ENCODE measurements around the gene WBP2. TPM values are rescaled to one million over a fixed set of nuclear protein-coding genes. Genes with fewer than 3 reads are reported as not detected.

Gene WBP2
- total and polyA plus RNA-seq, 10 of the 15 experiments (the other 5 are each of a cell fraction or from before 2014, with no cell fraction given) = 1.5 to 57.3 (median 27.5) TPM

- TF ChIP-seq NKRF (conservative IDR thresholded peaks at IDR 0.05) (no peak), KLF5 (IDR thresholded peaks at IDR 0.05; ENCODE audit: partially characterized antibody) (no peak), DPF2 (IDR thresholded peaks at IDR 0.05) (0 out of 2 replicates have a peak, but pooled peaks have one; percentile 25), BACH1 (IDR thresholded peaks at IDR 0.05; ENCODE audit: borderline replicate concordance) (peak; percentile 11; the same call in 1 of the 2 replicates), SUZ12 (IDR thresholded peaks at IDR 0.05; ENCODE audit: unreplicated experiment) (no peak), ELK1 (IDR thresholded peaks at IDR 0.05; ENCODE audit: low read depth, low read length) (no peak), MXI1 (IDR thresholded peaks at IDR 0.05; ENCODE audit: low read depth, low read length) (0 out of 2 replicates have a peak, but pooled peaks have one; percentile 14), MAX (IDR thresholded peaks at IDR 0.05; ENCODE audit: low read depth, low read length) (no peak), POLR2AphosphoS2 (IDR thresholded peaks at IDR 0.05; ENCODE audit: low read depth, low read length) (no peak), TCF7 (IDR thresholded peaks at IDR 0.05; ENCODE audit: borderline replicate concordance) (no peak), EGR1 (IDR thresholded peaks at IDR 0.05; ENCODE audit: borderline replicate concordance in 1 of 2, low read depth in 2 of 2, low read length in 2 of 2) (peak in 1 of 2 experiments; percentile 85; a peak in 2 of 3 replicates), PRDM15 (CRISPR knock-in tag; IDR thresholded peaks at IDR 0.05) (no peak), IKZF1 (conservative IDR thresholded peaks at IDR 0.05) (peak; percentile 47), IKZF2 (IDR thresholded peaks at IDR 0.05) (peak in 1 of 2 experiments; percentile 31; a peak in 1 of 4 replicates), SUPT20H (IDR thresholded peaks at IDR 0.05; ENCODE audit: borderline replicate concordance, control insufficient read depth, low read depth, low read length) (no peak), BCLAF1 (IDR thresholded peaks at IDR 0.05) (no peak), CHD2 (IDR thresholded peaks at IDR 0.05; ENCODE audit: borderline replicate concordance, low read depth, low read length) (0 out of 2 replicates have a peak, but pooled peaks have one; percentile 7)
These were observed 46.1 kb downstream of the WBP2 start (continued) for GRCh38 chr17:75808905-75809621.

Data from GM12878 (cell line).